CD4-positive, alpha-beta T cell treated with Interleukin-2 at 100 ng/mL for 4 hours (primary cell): Measurements from ENCODE around the gene ADIPOR2.
"Not testable (repeated sequence)": the region's sequence is repeated elsewhere in the genome, so short reads cannot be mapped to it uniquely, and the experiment has no call there.

Source experiments
- DNase-seq: peaks from one replicate; pipeline ENCODE4 v3.0.0-alpha.2; 2020; ENCODE audit warnings: low spot score

Gene ADIPOR2

DNA sequence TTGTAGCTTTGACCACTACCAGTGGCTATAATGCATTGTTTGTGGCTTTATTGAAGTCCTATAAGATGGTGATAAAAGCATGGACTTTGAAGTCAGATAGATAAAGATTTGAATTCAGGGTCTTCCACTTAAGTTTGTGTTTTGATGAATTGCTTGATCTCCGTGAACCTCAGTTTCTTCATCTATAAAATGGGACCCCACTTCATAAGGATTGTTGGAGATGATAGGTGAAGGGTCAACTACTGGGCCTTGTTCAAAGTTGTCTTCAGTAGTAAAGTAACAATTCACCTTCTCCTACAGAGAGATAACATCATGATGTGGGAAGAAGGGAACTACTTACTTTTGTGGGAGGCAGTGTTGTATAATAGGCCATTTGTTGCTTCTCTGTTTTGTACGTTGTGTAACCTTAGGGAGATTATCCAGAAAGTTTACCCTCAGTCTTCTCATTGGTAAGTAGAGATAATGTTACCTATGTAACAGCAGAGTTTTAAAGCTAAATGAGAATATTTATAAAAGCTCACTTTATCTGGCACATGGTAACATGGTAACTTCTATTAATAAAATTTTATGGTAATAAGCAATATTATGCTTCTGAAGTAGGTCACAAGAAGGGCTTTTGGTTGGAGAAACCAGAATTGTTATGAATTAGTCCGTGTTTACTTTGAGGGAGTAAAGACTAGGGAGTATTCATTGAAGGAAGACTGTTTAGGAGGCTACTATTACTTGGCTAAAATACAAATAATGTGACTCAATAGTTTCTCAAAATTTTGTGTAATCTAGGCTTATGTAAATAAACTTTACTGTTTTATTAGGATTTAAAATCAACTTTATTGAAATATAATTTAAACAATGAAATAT, 15.1 kb downstream of the ADIPOR2 start:
- no peak for DNase-seq

DNA sequence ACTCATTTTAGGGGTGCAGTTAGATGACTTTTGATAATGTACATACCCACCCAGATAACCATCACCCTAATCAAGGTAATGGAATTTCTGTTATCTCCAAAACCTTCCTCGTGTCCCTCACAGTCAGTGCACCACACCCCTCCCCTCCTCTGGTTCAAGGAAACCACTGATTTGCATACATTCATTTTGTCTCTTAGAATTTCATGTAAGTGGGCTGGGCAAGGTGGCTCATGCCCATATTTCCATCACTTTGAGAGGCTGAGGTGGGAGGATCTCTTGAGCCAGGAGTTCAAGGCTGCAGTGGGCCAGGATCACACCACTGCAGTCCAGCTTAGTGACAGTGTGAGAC, 15.7 kb downstream of the ADIPOR2 start:
- no peak for DNase-seq

DNA sequence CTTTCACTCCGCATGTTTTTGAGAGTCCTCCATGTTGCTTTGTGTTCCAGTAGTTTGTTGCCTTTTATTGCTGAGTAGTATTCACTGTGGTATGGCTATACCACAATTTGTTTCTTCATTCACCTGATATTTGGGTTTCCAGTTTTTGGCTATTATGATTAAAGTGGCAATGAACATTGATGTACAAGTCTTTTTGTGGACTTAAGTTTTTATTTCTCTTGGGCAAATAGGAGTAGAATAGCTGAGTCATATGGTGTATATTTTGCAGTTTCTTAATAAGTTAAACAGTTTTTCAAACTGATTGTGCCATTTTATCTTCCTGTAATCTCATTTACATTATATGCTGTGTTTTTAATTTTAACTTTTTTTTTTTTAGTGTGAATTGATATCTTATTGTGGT, 16.2 kb downstream of the ADIPOR2 start:
- DNase-seq: no peak

DNA sequence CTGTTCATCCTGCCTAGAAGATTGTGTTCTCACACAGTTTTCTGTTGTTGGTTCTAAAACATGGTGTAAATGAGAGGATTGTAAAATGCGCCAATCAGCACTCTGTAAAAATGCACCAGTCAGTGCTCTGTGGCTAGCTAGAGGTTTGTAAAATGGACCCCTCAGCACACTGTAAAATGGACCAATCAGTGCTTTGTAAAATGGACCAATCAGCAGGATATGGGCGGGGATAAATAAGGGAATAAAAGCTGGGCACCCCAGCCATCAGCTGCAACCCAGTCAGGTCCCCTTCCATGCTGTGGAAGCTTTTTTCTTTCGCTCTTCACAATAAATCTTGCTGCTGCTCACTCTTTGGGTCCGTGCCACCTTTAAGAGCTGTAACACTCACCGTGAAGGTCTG, 19.1 kb downstream of the ADIPOR2 start:
- not testable (repeated sequence) for DNase-seq

DNA sequence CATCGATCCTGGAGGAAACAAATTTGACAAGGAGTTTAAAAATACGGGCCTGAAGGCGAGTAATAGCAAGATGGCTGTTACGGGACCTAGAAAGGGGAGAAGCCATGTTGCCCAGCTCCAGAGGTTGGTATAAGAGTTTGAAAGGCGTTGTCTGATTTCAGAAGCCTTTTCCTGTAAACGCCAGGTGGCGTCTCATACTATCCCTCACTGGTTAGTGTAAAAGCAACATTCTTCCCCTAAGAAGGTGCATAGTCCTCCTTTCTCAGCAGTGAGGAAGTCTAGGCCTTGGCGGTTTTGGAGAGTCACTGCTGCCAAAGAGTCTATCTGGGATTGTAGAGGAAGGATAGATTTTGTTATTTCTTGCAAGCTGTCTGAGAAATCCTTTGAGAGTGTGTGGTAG, 20.0 kb downstream of the ADIPOR2 start:
- not testable (repeated sequence) for DNase-seq

DNA sequence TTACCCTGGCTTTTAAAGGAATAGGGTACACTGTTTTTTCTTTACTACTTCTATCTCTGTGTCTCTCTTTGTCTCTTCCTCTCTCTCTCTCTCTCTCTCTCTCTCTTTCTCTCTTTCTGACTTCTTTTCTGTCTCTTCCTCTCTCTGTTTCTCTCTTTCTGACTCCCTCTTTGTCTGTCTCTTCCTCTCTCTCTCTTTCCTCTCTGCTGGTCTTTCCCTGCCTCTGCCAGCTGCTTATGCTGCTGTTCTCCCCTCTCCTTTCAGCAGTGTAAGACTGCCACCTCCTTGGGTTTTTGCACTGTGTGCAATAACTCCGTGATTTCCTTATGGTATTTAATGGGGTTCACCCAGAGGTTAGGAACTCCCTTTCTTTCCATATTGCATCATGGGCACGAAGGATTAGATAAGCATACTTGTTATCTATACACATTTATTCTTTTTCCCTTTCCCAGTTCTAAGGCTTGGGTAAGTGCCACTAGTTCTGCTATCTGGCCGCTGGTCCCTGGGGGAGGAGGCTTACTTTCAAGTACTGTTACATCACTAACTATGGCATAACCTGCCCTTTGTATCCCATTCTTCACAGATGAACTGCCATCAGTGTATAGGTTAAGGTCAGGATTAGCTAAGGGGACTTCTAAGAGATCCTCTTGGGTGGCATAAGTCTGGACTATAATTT, 20.8 kb downstream of the ADIPOR2 start:
- not testable (repeated sequence) for DNase-seq

DNA sequence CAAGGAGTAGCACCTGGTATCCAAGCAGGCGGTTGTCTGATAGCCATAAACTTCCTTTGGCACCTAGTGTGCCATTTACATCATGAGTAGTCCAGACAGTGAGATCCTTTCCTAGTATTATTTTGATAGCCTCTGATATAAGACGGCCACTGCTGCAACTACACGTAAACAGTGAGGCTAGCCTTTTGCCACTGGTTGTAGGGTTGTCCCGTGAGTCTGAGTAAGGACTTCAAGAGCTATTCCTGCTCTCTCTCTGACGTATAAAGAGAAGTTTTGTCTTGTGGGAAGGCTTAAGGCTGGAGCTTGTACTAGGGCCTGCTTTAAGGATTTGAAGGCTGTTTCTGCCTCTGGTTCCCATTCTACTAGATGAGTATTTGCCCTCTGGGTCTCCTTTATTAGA, 21.4 kb downstream of the ADIPOR2 start:
- DNase-seq: not testable (repeated sequence)

DNA sequence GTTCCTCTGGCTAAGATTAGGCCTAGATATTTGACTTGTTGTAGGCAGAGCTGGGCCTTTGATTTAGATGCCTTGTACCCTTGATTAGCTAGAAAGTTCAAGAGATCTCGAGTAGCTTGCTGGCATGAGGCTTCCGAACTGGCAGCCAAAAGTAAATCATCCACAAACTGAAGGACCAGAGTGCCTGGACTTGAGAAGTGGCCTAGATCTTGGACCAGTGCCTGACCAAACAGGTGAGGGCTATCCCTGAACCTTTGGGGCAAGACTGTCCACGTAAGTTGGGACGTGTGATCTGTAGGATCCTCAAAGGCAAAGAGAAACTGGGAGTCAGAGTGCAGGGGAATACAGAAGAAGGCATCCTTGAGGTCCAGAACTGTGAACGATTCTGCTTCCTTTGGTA, 22.0 kb downstream of the ADIPOR2 start:
- DNase-seq: not testable (repeated sequence)

DNA sequence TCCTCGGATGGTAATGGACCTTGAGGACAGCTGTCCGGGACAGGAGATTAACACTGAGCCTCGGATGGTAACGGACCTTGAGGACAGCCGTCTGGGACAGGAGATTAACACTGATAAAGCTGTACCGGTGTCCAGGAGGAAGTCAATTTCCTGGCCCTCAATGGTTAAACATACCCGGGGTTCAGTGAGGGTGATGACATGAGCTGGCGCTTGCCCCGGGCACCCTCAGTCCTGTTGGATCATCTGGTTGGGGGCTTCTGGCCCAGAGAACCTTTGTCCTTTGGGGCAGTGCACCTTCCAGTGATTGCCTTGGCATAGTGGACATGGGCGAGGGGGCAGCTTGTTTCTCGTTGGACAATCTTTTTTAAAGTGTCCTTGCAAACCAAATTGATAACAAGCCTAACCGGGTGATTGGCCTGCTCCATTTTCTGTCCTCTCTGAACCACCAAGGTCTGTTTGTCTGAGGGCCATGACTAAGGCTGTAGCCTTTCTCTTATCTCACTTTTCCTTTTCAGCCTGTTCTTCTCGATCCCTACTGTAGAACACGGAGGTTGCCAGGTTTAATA, 23.0 kb downstream of the ADIPOR2 start:
- not testable (repeated sequence) for DNase-seq

DNA sequence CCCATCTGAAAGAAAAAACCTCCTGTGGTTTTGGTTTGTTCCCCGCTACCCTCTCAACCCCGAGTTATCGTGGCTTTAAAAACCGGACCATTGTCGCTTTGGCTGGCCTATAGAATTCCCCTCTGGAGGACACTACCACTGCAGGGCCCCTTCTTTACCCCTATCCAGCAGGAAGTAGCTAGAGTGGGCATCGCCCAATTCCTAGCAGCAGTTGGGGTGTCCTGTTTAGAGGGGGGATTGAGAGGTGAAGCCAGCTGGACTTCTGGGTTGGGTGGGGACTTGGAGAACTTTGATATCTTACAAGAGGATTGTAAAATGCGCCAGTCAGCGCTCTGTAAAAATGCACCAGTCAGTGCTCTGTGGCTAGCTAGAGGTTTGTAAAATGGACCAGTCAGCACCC, 24.6 kb downstream of the ADIPOR2 start:
- not testable (repeated sequence) for DNase-seq

DNA sequence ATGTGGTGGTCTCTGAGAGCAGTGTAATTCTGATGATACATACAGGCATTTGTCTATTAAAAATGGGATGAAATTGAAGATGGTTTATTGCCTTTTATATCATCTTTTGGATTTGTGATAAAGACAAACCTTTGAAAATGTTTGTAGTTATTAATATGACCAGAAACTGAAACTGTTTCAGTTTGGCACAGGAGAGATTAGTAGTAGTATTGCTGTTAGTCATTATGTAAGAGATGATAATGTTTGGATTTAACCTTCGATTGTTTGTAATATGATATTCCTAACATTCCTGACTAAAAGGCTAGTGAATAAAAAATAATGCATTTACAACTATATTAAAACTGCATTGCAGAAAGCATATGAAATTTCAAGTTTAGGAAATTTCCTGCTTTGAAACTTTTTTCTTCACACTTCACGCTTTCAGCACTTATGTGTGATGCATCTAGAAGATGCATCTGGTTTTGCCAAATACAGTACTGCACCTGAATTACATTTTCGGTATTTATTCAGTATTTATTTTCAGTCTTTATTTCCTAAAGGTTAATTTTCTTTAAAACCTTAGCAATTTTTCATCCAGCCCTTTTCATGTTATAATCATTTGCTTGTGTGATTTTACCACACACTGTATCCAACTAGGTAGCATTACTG, 25.5 kb downstream of the ADIPOR2 start:
- no peak for DNase-seq

DNA sequence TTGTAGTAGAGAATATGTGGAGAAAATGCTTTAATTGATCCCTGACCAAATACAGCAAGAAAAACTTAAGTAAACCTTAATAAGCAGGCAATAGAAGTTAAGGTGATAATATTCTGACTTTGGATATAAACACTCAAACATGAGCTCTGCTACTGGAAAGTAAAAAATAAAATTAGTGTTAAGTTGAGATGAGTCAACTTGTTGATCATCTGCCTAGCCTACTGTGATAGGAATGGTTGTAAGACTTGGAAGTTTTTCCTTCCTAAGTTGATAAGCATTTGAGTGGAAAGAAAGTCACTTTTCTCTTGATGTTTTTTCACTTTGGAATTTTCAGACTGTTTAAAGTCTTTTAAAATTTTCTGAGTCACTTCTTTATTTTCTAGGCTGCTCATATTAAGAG, 26.0 kb downstream of the ADIPOR2 start:
- DNase-seq: no peak

DNA sequence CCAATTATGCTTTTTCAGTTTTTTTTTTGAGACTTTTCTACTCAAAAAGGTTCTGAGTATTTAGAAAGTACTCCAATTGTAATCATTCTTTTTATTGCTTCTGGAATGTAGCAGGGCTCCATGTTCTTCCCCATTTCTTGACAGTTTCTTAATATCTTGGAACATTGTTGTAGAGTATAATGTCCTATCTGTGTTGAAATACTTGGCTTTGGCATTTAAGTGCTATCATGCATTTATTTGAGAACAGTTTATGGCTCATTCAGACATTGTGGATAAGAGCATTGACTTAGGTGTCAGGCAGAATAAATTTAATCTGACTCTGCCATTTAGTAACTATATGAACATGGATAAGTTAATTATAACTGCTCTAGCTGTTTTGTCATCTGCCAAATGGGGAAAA, 28.3 kb downstream of the ADIPOR2 start:
- no peak for DNase-seq

DNA sequence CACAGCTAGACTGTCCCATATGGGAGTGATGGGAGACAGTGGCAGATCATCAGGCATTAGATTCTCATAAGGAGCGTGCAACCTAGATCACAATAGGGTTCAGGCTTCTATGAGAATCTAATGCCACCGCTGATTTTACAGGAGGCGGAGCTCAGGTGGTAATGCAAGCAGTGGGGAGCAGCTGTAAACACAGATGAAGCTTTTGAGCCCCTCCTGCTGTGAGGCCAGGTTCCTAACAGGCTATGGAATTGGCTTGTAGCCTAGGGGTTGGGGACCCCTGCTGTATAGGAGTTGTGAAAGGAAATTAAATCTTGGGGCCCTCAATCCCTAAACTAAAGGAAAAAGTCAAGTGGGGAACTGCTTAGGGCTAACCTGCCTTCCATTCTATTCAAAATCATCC, 29.6 kb downstream of the ADIPOR2 start:
- no peak for DNase-seq

DNA sequence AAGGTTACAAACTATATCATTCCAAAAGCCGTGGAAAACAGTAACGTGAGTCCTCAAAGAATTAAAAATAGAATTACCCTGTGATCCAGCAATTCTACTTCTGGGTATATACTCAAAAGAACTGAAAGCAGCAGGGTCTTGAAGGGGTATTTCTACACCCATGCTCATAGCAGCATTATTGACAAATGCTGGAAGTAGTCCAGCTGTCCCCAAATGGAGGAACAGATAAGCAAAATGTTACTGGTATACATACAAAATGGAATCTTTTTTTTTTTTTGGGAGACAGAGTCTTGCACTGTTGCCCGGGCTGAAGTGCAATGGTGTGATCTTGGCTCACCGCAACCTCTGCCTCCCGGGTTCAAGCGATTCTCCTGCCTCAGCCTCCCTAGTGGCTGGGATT, 32.9 kb downstream of the ADIPOR2 start:
- no peak for DNase-seq

DNA sequence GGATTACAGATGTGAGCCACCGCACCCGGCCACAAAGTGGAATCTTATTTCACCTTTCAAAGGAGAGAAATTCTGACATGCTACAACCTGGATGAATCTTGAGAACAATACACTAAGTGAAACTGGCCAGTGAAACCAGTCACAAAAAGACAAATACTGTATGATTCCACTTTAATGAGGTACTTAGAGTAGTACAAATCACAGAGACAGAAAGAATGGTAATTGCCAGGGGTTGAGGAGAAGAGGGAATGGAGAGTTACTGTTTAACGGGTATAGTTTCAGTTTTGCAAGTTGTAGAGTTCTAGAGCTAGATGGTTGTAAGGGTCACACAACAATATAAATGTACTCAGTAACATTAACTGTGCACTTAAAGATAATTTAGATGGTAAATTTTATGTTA, 33.4 kb downstream of the ADIPOR2 start:
- DNase-seq: no peak

DNA sequence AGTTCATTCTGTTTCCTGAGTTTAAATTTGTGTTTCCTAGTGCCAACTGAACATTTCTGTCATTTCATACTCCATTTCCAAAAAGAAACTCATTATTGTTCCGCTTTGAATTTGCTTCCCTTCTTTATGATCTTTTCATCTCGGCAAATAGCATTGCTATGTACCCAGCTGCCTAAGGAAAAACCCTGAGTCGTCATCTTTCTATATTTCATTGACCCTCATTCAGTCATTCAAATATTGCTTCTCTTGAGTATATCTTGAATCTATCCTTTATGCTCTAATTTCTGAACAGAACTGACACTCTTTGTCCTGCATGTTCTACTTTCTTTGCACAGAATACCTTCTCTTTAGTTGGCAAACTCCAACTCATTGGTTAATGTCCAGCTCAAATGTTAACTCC, 35.9 kb downstream of the ADIPOR2 start:
- DNase-seq: no peak

DNA sequence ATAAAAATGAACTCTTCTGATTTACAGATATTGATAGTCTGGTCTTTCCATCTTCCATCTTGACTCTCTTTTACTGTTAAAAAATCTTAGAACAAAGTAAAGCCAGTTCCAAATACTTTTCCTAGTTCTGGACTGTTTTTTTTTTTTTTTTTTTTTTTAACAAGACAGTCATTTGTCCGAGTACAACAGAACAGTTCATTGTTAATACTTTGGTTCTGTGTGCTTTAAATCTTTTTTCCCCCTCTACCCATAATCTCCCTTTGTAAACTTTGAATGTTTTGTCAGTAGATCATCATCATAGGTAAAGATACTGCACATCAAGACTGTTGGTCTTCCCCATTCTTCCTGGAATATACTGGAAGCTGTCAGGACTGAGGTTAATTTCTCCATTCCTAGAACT, 38.0 kb downstream of the ADIPOR2 start:
- DNase-seq: no peak

DNA sequence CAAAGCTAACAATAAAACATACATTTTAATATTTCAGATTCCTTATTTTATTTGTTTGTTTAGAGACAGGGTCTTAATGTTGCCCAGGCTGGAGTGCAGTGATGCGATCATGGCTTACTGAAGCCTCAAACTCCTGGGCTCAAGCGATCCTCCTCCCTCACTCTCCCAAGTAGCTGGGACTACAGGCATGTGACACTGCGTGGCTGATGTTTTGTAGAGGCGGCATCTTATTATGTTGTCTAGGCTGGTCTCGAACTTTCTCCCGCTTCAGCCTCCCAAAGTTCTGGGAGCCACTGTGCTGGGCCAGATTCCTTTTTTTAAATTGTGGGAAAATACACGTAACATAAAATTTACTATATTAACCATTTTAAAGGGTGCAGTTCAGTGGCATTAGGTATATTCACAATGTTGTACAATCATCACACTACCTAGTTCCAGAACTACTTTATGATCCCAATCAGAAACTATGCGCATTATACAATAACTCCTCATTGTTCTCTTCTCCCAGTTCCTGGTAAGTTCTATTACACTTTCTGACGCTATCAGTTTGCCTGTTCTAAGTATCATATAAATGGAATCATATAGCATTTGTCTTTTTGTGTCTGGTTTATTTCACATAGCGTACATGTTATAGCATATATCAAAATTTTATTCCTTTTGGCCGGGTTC, 40.3 kb downstream of the ADIPOR2 start:
- no peak for DNase-seq

DNA sequence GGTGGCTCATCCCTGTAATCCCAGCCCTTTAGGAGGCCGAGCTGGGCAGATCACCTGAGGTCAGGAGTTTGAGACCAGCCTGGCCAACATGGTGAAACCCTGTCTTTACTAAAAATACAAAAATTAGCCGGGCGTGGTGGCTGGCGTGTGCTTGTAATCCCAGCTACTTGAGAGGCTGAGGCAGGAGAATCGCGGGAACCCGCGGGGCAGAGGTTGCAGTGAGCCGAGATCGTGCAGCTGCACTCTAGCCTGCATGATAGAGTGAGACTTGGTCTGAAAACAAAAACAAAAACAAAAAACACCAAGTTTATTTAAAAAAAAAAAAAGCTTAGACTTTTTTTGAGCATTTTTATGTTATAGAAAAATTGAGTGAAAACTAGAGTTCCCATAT, 40.8 kb downstream of the ADIPOR2 start:
- DNase-seq: not testable (repeated sequence)

DNA sequence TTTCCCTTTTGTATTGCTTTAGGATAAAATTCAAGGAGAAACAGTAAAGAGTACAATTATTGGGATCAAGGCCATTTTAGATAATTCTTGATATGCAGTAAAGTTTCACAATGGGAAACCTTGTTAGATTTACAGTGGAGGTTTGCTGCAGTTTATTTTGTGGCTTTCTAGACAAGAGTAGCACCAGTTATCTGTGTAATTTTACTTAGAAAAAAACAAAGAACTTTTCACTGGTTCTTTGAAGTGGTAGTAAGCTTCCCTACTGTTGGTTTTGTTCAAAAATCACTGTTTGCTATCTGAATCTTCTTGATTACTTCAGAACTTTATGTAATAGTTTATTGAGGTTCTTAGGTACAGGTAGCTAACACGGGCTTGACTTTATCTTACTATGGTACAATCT, 42.0 kb downstream of the ADIPOR2 start:
- no peak for DNase-seq

DNA sequence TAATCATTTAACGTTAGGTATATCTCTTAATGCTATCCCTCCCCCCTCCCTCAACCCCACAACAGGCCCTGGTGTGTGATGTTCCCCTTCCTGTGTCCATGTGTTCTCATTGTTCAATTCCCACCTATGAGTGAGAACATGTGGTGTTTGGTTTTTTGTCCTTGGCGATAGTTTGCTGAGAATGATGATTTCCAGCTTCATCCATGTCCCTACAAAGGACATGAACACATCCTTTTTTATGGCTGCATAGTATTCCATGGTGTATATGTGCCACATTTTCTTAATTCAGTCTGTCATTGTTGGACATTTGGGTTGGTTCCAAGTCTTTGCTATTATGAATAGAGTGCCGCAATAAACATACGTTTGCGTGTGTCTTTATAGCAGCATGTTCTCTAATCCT, 42.8 kb downstream of the ADIPOR2 start:
- not testable (repeated sequence) for DNase-seq
